Measurements from ENCODE around the gene XPNPEP1. TPM values are rescaled to one million over a fixed set of nuclear protein-coding genes. Genes with fewer than 3 reads are reported as not detected.

Gene XPNPEP1
- polyA plus RNA-seq, 1 of the 3 experiments (the other 2 are of a cell fraction) = 167 TPM

- H3K27me3 ChIP-seq (ENCODE audit: insufficient read depth) = no peaks in the 10 kb centered on the region
- H3K4me3 ChIP-seq (ENCODE audit: low read depth in 2 of 2, low read length in 1 of 2) = no peak overlapping the region
- no peak overlapping the region for H2AFZ ChIP-seq (ENCODE audit: low read depth)
- H3K36me3 ChIP-seq (replicated peaks in 1 of 2; ENCODE audit: control insufficient read depth in 1 of 2, insufficient read depth in 2 of 2, low read length in 1 of 2) = peaks cover 0 to 5% of the 10 kb centered on the region in 2 experiments
- H3K79me2 ChIP-seq (ENCODE audit: insufficient read depth) = peaks cover 80% of the 10 kb centered on the region
- H3K4me1 ChIP-seq (ENCODE audit: control insufficient read depth in 1 of 2, insufficient read depth in 2 of 2, low read depth in 1 of 2, low read length in 1 of 2) = peaks cover 10 to 27% of the 10 kb centered on the region in 2 experiments; a peak in 2 of 4 replicates
- 95% methylated on average over 3 of the region's 3 CpGs for WGBS (ENCODE audit: low lambda C conversion rate)
- no peak for DNase-seq
- ChIA-PET CTCF (interaction anchor here (1.6 kb wide), 2 partner anchors 36 to 58 kb away, joined by 3 to 6 read pairs; no protein-coding TSS in a partner anchor), POLR2A (no interaction called here)
- H3K27ac ChIP-seq (ENCODE audit: low read depth in 2 of 2, low read length in 1 of 2) = no peak overlapping the region
- H3K9me2 ChIP-seq = no peaks in the 10 kb centered on the region
- no peak overlapping the region for H3K9ac ChIP-seq
- no peak overlapping the region for H3K4me2 ChIP-seq
- H3F3A ChIP-seq (replicated peaks; ENCODE audit: insufficient read depth) = peaks cover 8% of the 10 kb centered on the region
- 0 out of 2 replicates have a peak, but pooled peaks cover 4% of the 10 kb centered on the region for H4K20me1 ChIP-seq (ENCODE audit: insufficient read depth)
- H3K9me3 ChIP-seq = 0 out of 2 replicates have a peak, but pooled peaks cover 5% of the 10 kb centered on the region
- TF ChIP-seq PBX3 (IDR thresholded peaks at IDR 0.05) (no peak), YY1 (IDR thresholded peaks at IDR 0.05; ENCODE audit: low read depth) (no peak), CHD2 (IDR thresholded peaks at IDR 0.05; ENCODE audit: low read length, partially characterized antibody) (no peak), TEAD4 (IDR thresholded peaks at IDR 0.05; ENCODE audit: borderline replicate concordance, insufficient read depth) (no peak), EZH2phosphoT487 (IDR thresholded peaks at IDR 0.05; ENCODE audit: borderline replicate concordance, low read depth) (no peak), ELF1 (IDR thresholded peaks at IDR 0.05) (no peak), FOXM1 (IDR thresholded peaks at IDR 0.05; ENCODE audit: low read depth) (no peak), FOSL2 (IDR thresholded peaks at IDR 0.05; ENCODE audit: borderline replicate concordance, low read depth) (no peak), SIN3A (IDR thresholded peaks at IDR 0.05; ENCODE audit: borderline replicate concordance, low read depth, low read length) (no peak), RCOR1 (IDR thresholded peaks at IDR 0.05; ENCODE audit: low read length) (no peak), NFIC (IDR thresholded peaks at IDR 0.05; ENCODE audit: borderline replicate concordance) (no peak), MAX (IDR thresholded peaks at IDR 0.05; ENCODE audit: low read depth) (no peak), ZBTB33 (IDR thresholded peaks at IDR 0.05; ENCODE audit: borderline replicate concordance, low read depth) (no peak), TAF1 (IDR thresholded peaks at IDR 0.05; ENCODE audit: borderline replicate concordance, low read depth, low read length) (no peak), TCF12 (IDR thresholded peaks at IDR 0.05) (no peak), USF1 (IDR thresholded peaks at IDR 0.05; ENCODE audit: borderline replicate concordance, low read depth) (no peak), CTCF (IDR thresholded peaks at IDR 0.05) (no peak), GABPA (IDR thresholded peaks at IDR 0.05; ENCODE audit: low read depth) (no peak), RAD21 (IDR thresholded peaks at IDR 0.05; ENCODE audit: low read length) (no peak), REST (IDR thresholded peaks at IDR 0.05; ENCODE audit: low read depth, low read length) (no peak)
These were observed 3.3 kb downstream of the XPNPEP1 start for GRCh38 chr10:109920016-109920415.

All from SK-N-SH (cell line).